GM19023 (cell line): ENCODE measurements around the gene ELOVL2.
"Not testable (repeated sequence)": the region's sequence is repeated elsewhere in the genome, so short reads cannot be mapped to it uniquely, and the experiment has no call there.

Experiments used
- ATAC-seq: cut with Tn5 transposase; IDR thresholded peaks from one replicate; pipeline ENCODE4 v1.9.1; 2021; ENCODE audit warnings: mild to moderate bottlenecking, moderate library complexity; ENCODE audit not compliant: unreplicated experiment

Gene ELOVL2

GRCh38 chr6:11043961-11044711, at the start of gene ELOVL2:
Gene ELOVL2 (minus strand): TSS chr6:11044305. CDS start chr6:11044230, 75 bp downstream.
- ATAC-seq, result peak; percentile 61

GRCh38 chr6:11093376-11093625, 49.2 kb upstream of the ELOVL2 start:
- peak; percentile 21 for ATAC-seq

GRCh38 chr6:11092668-11093375, 48.7 kb upstream of the ELOVL2 start:
- peak; percentile 30 for ATAC-seq

GRCh38 chr6:11091141-11091540, 47.0 kb upstream of the ELOVL2 start:
- not testable (repeated sequence) for ATAC-seq

GRCh38 chr6:11089695-11090094, 45.6 kb upstream of the ELOVL2 start:
- ATAC-seq, result no peak

- not testable (repeated sequence) for ATAC-seq
Observed at GRCh38 chr6:11087141-11087812, 43.2 kb upstream of the ELOVL2 start.

- no peak for ATAC-seq
Observed at GRCh38 chr6:11085758-11086435, 41.8 kb upstream of the ELOVL2 start.

- no peak for ATAC-seq
Observed at GRCh38 chr6:11083956-11084355, 39.9 kb upstream of the ELOVL2 start.

- no peak for ATAC-seq
Observed at GRCh38 chr6:11083491-11083890, 39.4 kb upstream of the ELOVL2 start.

GRCh38 chr6:11080296-11080695, 36.2 kb upstream of the ELOVL2 start:
- no peak for ATAC-seq

GRCh38 chr6:11078266-11078665, 34.2 kb upstream of the ELOVL2 start:
- no peak for ATAC-seq

GRCh38 chr6:11076540-11076939, 32.4 kb upstream of the ELOVL2 start:
- ATAC-seq, result no peak

- no peak for ATAC-seq
Observed at GRCh38 chr6:11072101-11072500, 28.0 kb upstream of the ELOVL2 start.

- no peak for ATAC-seq
Observed at GRCh38 chr6:11069760-11070159, 25.7 kb upstream of the ELOVL2 start.

- ATAC-seq, result no peak
Observed at GRCh38 chr6:11067348-11067747, 23.2 kb upstream of the ELOVL2 start.

- ATAC-seq, result no peak
Observed at GRCh38 chr6:11066505-11067347, 22.6 kb upstream of the ELOVL2 start.

GRCh38 chr6:11065436-11066202, 21.5 kb upstream of the ELOVL2 start:
- ATAC-seq, result no peak

GRCh38 chr6:11064836-11065235, 20.7 kb upstream of the ELOVL2 start:
- no peak for ATAC-seq

GRCh38 chr6:11062715-11063114, 18.6 kb upstream of the ELOVL2 start:
- no peak for ATAC-seq

GRCh38 chr6:11062083-11062482, 18.0 kb upstream of the ELOVL2 start:
- no peak for ATAC-seq
